K562 (cell line): Measurements from ENCODE around the gene TRUB2. TPM values are rescaled to one million over a fixed set of nuclear protein-coding genes. Genes with fewer than 3 reads are reported as not detected.

ENCODE experiments used
- COPS2 ChIP-seq: fragments of 450-650 bp; conservative IDR thresholded peaks from 2 replicates; pipeline ENCODE4 v1.6.1; 2016; ENCODE audit warnings: mild to moderate bottlenecking, moderate library complexity
- CTCF ChIP-seq, 3 experiments: IDR thresholded peaks in 2 of 3; conservative IDR thresholded peaks in 1 of 3; 2 replicates each; pipeline ENCODE4 v1.5.1; 2011 to 2012; ENCODE audit warnings: low read length in 3 of 3, mild to moderate bottlenecking in 3 of 3, control low read depth in 2 of 3, improper control_type of control experiment in 1 of 3, inconsistent platforms in 1 of 3, low read depth in 1 of 3, mixed read lengths in 1 of 3, moderate library complexity in 1 of 3; ENCODE audit not compliant: insufficient read depth in 2 of 3
- DDX20 ChIP-seq: fragments of 450-650 bp; IDR thresholded peaks from 2 replicates; pipeline ENCODE4 v1.6.1; 2016; ENCODE audit warnings: missing genetic modification characterization, low read depth, mild to moderate bottlenecking, missing compliant biosample characterization, moderate library complexity
- ESRRA ChIP-seq: fragments of 450-650 bp; IDR thresholded peaks from 2 replicates; pipeline ENCODE4 v1.6.1; 2014; ENCODE audit warnings: low read depth, mild to moderate bottlenecking, moderate library complexity, borderline replicate concordance
- ETV1 ChIP-seq: fragments of 450-650 bp; conservative IDR thresholded peaks from 2 replicates; pipeline ENCODE4 v1.6.1; 2016; ENCODE audit warnings: missing genetic modification characterization, control low read depth, low read depth, missing compliant biosample characterization
- FOXK2 ChIP-seq, 2 experiments: fragments of 450-650 bp; IDR thresholded peaks in 1 of 2; conservative IDR thresholded peaks in 1 of 2; 2 replicates each; pipeline ENCODE4 v1.6.1; 2016; ENCODE audit warnings: low read depth in 2 of 2, mild to moderate bottlenecking in 1 of 2
- FUS ChIP-seq: fragments of 200-400 bp; formaldehyde crosslinking; optimal IDR thresholded peaks from 2 replicates; pipeline ENCODE3; 2017; ENCODE audit warnings: low read depth, low read length
- KLF16 ChIP-seq: IDR thresholded peaks from 2 replicates; pipeline ENCODE4 v1.6.1; 2016; ENCODE audit warnings: antibody characterized with exemption
- LEF1 ChIP-seq: fragments of 450-650 bp; IDR thresholded peaks from 2 replicates; pipeline ENCODE4 v1.6.1; 2016; ENCODE audit warnings: mild to moderate bottlenecking
- PRDM10 ChIP-seq: fragments of 450-650 bp; IDR thresholded peaks from 2 replicates; pipeline ENCODE4 v1.6.1; 2018; ENCODE audit not compliant: partially characterized antibody
- PTTG1 ChIP-seq: fragments of 450-650 bp; IDR thresholded peaks from 2 replicates; pipeline ENCODE4 v1.6.1; 2016; ENCODE audit warnings: low read depth, mild to moderate bottlenecking, missing genetic modification characterization, missing compliant biosample characterization
- RBFOX2 ChIP-seq: fragments of 200-400 bp; formaldehyde crosslinking; IDR thresholded peaks from 2 replicates; pipeline ENCODE4 v1.6.1; 2017; ENCODE audit warnings: low read depth, mild to moderate bottlenecking, low read length, moderate library complexity
- RBM34 ChIP-seq: fragments of 200-400 bp; formaldehyde crosslinking; IDR thresholded peaks from 2 replicates; pipeline ENCODE4 v1.6.1; 2018; ENCODE audit warnings: low read length, borderline replicate concordance; ENCODE audit not compliant: insufficient read depth
- RNF219 ChIP-seq: fragments of 250-450 bp; sonication (Bioruptor Pico); IDR thresholded peaks from 2 replicates; pipeline ENCODE4 v1.5.0; 2022; ENCODE audit warnings: mild to moderate bottlenecking
- TCF7L2 ChIP-seq: fragments of 150-350 bp; IDR thresholded peaks from 2 replicates; pipeline ENCODE4 v1.6.1; 2016; ENCODE audit warnings: low read depth, mild to moderate bottlenecking, low read length, moderate library complexity
- ZBTB2 ChIP-seq: fragments of 450-650 bp; IDR thresholded peaks from 2 replicates; pipeline ENCODE4 v1.6.1; 2016; ENCODE audit warnings: antibody characterized with exemption
- ZNF583 ChIP-seq: fragments of 250-450 bp; sonication (Bioruptor Pico); IDR thresholded peaks from 2 replicates; pipeline ENCODE4 v1.4.0; 2020
- ZNF584 ChIP-seq: fragments of 200-800 bp; sonication (Bioruptor generic); IDR thresholded peaks from 2 replicates; pipeline ENCODE4 v1.6.1; 2016; ENCODE audit warnings: low read depth, mild to moderate bottlenecking, missing genetic modification characterization, missing compliant biosample characterization
- ZNF586 ChIP-seq: fragments of 450-650 bp; formaldehyde crosslinking; conservative IDR thresholded peaks from 2 replicates; pipeline ENCODE4 v1.4.0; 2020; ENCODE audit warnings: mild to moderate bottlenecking, moderate library complexity
- polyA plus RNA-seq, 8 experiments: library from polyadenylated mRNA; depleted of rRNA in 4 of 8; stranded (reverse) in 5 of 8; unstranded in 3 of 8; fragments of >200 nt; fragmentation: Nextera tagmentation in 2 of 8; fragmentation: Illumina TruSeq in 1 of 8; extraction: Ambion mirVana in 2 of 8; extraction: Trizol in 1 of 8; gene quantifications; 2 replicates each; pipeline versions ENCODE4 v1.2.1 to v1.2.3, GENCODE V29; 2011 to 2014; ENCODE audit warnings: inconsistent platforms in 1 of 8, missing spikeins in 1 of 8
- total RNA-seq, 7 experiments: library from RNA; depleted of rRNA in 6 of 7; stranded (reverse); fragments of >200 nt in 6 of 7; fragmentation: Illumina TruSeq in 2 of 7; extraction: Trizol in 2 of 7; gene quantifications; 2 replicates each; pipeline versions ENCODE4 v1.2.1 to v1.2.3, GENCODE V29; 2011 to 2021; ENCODE audit warnings: low replicate concordance in 1 of 7

The TRUB2 gene
- total and polyA plus RNA-seq, 9 of the 15 experiments (the other 6 are each of a cell fraction or from before 2014, with no cell fraction given) = 9.3 to 110 (median 63.0) TPM

GRCh38 chr9:128340691-128341434 lies 18.6 kb upstream of the TRUB2 start (continued):
- no peak for TF ChIP-seq DDX20
- TF ChIP-seq ZNF586 (CRISPR knock-in tag) = no peak
- peak; percentile 55 for TF ChIP-seq RBFOX2
- no peak for TF ChIP-seq KLF16
- TF ChIP-seq COPS2 = no peak
- TF ChIP-seq ZBTB2 = no peak
- no peak for TF ChIP-seq LEF1
- no peak for TF ChIP-seq ZNF584 (CRISPR knock-in tag)
- no peak for TF ChIP-seq PTTG1
- no peak for TF ChIP-seq RBM34
- TF ChIP-seq FUS = no peak
- TF ChIP-seq RNF219 (CRISPR knock-in tag) = 0 out of 2 replicates have a peak, but pooled peaks have one; percentile 8
- TF ChIP-seq ETV1 (tag) = no peak
- TF ChIP-seq TCF7L2 = no peak
- no peak for TF ChIP-seq CTCF (IDR thresholded peaks at IDR 0.05 in 2 of 3, conservative IDR thresholded peaks at IDR 0.05 in 1 of 3; ENCODE audit: insufficient read depth in 2 of 3, low read depth in 1 of 3, low read length in 3 of 3)
- TF ChIP-seq PRDM10 = peak; percentile 7
- TF ChIP-seq FOXK2 (conservative IDR thresholded peaks at IDR 0.05 in 1 of 2, IDR thresholded peaks at IDR 0.05 in 1 of 2; ENCODE audit: low read depth in 2 of 2) = no peak
- TF ChIP-seq ZNF583 = no peak
- no peak; the same call in 1 of the 2 replicates for TF ChIP-seq ESRRA
